ENCODE data around the gene GFRA1. TPM values are rescaled to one million over a fixed set of nuclear protein-coding genes. Genes with fewer than 3 reads are reported as not detected.

GFRA1 gene
- total RNA-seq, 2 donors from 2014 or later = not detected

- Mint-ChIP-seq H3K27me3 (ENCODE audit: low read depth) (no peaks in the 10 kb centered on the region), H3K36me3 (ENCODE audit: insufficient read depth in 2 of 2) (no peaks in the 10 kb centered on the region), H3K4me3 (no peak overlapping the region), H3K27ac (no peak overlapping the region), H3K4me1 (ENCODE audit: low read depth) (no peaks in the 10 kb centered on the region), H3K9me3 (no peaks in the 10 kb centered on the region)
- DNase-seq = no peak
- no peak for ATAC-seq (replicated peaks in 1 of 2)
Observed at GRCh38 chr10:116221053-116221452, 52.0 kb downstream of the GFRA1 start.

GRCh38 chr10:116216676-116217075 lies 56.3 kb downstream of the GFRA1 start:
- no peaks in the 10 kb centered on the region for H3K27me3 Mint-ChIP-seq (ENCODE audit: low read depth)
- no peaks in the 10 kb centered on the region for H3K4me1 Mint-ChIP-seq (ENCODE audit: low read depth)

GRCh38 chr10:116215651-116216050 lies 57.4 kb downstream of the GFRA1 start:
- Mint-ChIP-seq H3K36me3 (ENCODE audit: insufficient read depth in 2 of 2) (no peaks in the 10 kb centered on the region), H3K9me3 (no peaks in the 10 kb centered on the region), H3K27ac (no peak overlapping the region), H3K27me3 (ENCODE audit: low read depth) (no peaks in the 10 kb centered on the region), H3K4me1 (ENCODE audit: low read depth) (no peaks in the 10 kb centered on the region), H3K4me3 (no peak overlapping the region)
- ATAC-seq (replicated peaks in 1 of 2) (no peak), DNase-seq (no peak)

More at GRCh38 chr10:116216676-116217075, 56.3 kb downstream of the GFRA1 start:
- no peak for ATAC-seq (replicated peaks in 1 of 2)
- Mint-ChIP-seq H3K27ac (no peak overlapping the region), H3K4me3 (no peak overlapping the region), H3K36me3 (ENCODE audit: insufficient read depth in 2 of 2) (no peaks in the 10 kb centered on the region), H3K9me3 (no peaks in the 10 kb centered on the region)
- DNase-seq = no peak

- Mint-ChIP-seq H3K36me3 (ENCODE audit: insufficient read depth in 2 of 2) (no peaks in the 10 kb centered on the region), H3K4me1 (ENCODE audit: low read depth) (no peaks in the 10 kb centered on the region), H3K4me3 (no peak overlapping the region), H3K27ac (no peak overlapping the region), H3K27me3 (ENCODE audit: low read depth) (peaks cover 5% of the 10 kb centered on the region), H3K9me3 (no peaks in the 10 kb centered on the region)
- DNase-seq = no peak
- ATAC-seq (replicated peaks in 1 of 2) = no peak
Observed at GRCh38 chr10:116211682-116212081, 61.3 kb downstream of the GFRA1 start.

- ATAC-seq (replicated peaks in 1 of 2) (no peak), DNase-seq (no peak)
- H3K27me3 Mint-ChIP-seq (ENCODE audit: low read depth) = peaks cover 5% of the 10 kb centered on the region
- H3K9me3 Mint-ChIP-seq = no peaks in the 10 kb centered on the region
- no peaks in the 10 kb centered on the region for H3K4me1 Mint-ChIP-seq (ENCODE audit: low read depth)
- H3K4me3 Mint-ChIP-seq = no peak overlapping the region
- H3K36me3 Mint-ChIP-seq (ENCODE audit: insufficient read depth in 2 of 2) = no peaks in the 10 kb centered on the region
- no peak overlapping the region for H3K27ac Mint-ChIP-seq
Observed at GRCh38 chr10:116210588-116211346, 62.2 kb downstream of the GFRA1 start.

GRCh38 chr10:116209781-116210180 lies 63.2 kb downstream of the GFRA1 start:
- Mint-ChIP-seq H3K4me3 (no peak overlapping the region), H3K9me3 (no peaks in the 10 kb centered on the region), H3K4me1 (ENCODE audit: low read depth) (no peaks in the 10 kb centered on the region), H3K27ac (no peak overlapping the region), H3K36me3 (ENCODE audit: insufficient read depth in 2 of 2) (no peaks in the 10 kb centered on the region), H3K27me3 (ENCODE audit: low read depth) (peaks cover 5% of the 10 kb centered on the region)
- ATAC-seq (replicated peaks in 1 of 2) (no peak), DNase-seq (no peak)

- ATAC-seq (replicated peaks in 1 of 2) (no peak), DNase-seq (no peak)
- H3K4me1 Mint-ChIP-seq (ENCODE audit: low read depth) = no peaks in the 10 kb centered on the region
- peaks cover 5% of the 10 kb centered on the region for H3K27me3 Mint-ChIP-seq (ENCODE audit: low read depth)
- no peak overlapping the region for H3K27ac Mint-ChIP-seq
- no peaks in the 10 kb centered on the region for H3K36me3 Mint-ChIP-seq (ENCODE audit: insufficient read depth in 2 of 2)
- H3K9me3 Mint-ChIP-seq = no peaks in the 10 kb centered on the region
- no peak overlapping the region for H3K4me3 Mint-ChIP-seq
Observed at GRCh38 chr10:116208956-116209567, 63.9 kb downstream of the GFRA1 start.

- peaks cover 5% of the 10 kb centered on the region for H3K27me3 Mint-ChIP-seq (ENCODE audit: low read depth)
- no peaks in the 10 kb centered on the region for H3K36me3 Mint-ChIP-seq (ENCODE audit: insufficient read depth in 2 of 2)
- ATAC-seq (replicated peaks in 1 of 2) (no peak), DNase-seq (no peak)
- no peak overlapping the region for H3K27ac Mint-ChIP-seq
- no peaks in the 10 kb centered on the region for H3K9me3 Mint-ChIP-seq
- no peak overlapping the region for H3K4me3 Mint-ChIP-seq
- H3K4me1 Mint-ChIP-seq (ENCODE audit: low read depth) = no peaks in the 10 kb centered on the region
Observed at GRCh38 chr10:116207690-116208089, 65.3 kb downstream of the GFRA1 start.

GRCh38 chr10:116203661-116204060 lies 69.3 kb downstream of the GFRA1 start:
- Mint-ChIP-seq H3K27me3 (ENCODE audit: low read depth) (peaks cover 5% of the 10 kb centered on the region), H3K4me3 (no peak overlapping the region), H3K27ac (no peak overlapping the region), H3K36me3 (ENCODE audit: insufficient read depth in 2 of 2) (no peaks in the 10 kb centered on the region), H3K4me1 (ENCODE audit: low read depth) (no peaks in the 10 kb centered on the region), H3K9me3 (peaks cover 0 to 2% of the 10 kb centered on the region in 2 donors)
- no peak for DNase-seq
- no peak for ATAC-seq (replicated peaks in 1 of 2)

- H3K9me3 Mint-ChIP-seq = peaks cover 0 to 2% of the 10 kb centered on the region in 2 donors
- no peak overlapping the region for H3K27ac Mint-ChIP-seq
- no peaks in the 10 kb centered on the region for H3K4me1 Mint-ChIP-seq (ENCODE audit: low read depth)
- no peaks in the 10 kb centered on the region for H3K27me3 Mint-ChIP-seq (ENCODE audit: low read depth)
- no peaks in the 10 kb centered on the region for H3K36me3 Mint-ChIP-seq (ENCODE audit: insufficient read depth in 2 of 2)
- no peak overlapping the region for H3K4me3 Mint-ChIP-seq
- DNase-seq (no peak), ATAC-seq (replicated peaks in 1 of 2) (no peak)
Observed at GRCh38 chr10:116201670-116202430, 71.2 kb downstream of the GFRA1 start.

- no peaks in the 10 kb centered on the region for H3K27me3 Mint-ChIP-seq (ENCODE audit: low read depth)
- DNase-seq (no peak), ATAC-seq (replicated peaks in 1 of 2) (no peak)
- no peaks in the 10 kb centered on the region for H3K4me1 Mint-ChIP-seq (ENCODE audit: low read depth)
- no peaks in the 10 kb centered on the region for H3K36me3 Mint-ChIP-seq (ENCODE audit: insufficient read depth in 2 of 2)
- no peak overlapping the region for H3K27ac Mint-ChIP-seq
- no peak overlapping the region for H3K4me3 Mint-ChIP-seq
- H3K9me3 Mint-ChIP-seq = peaks cover 0 to 2% of the 10 kb centered on the region in 2 donors
Observed at GRCh38 chr10:116201011-116201410, 72.0 kb downstream of the GFRA1 start.

- no peaks in the 10 kb centered on the region for H3K27me3 Mint-ChIP-seq (ENCODE audit: low read depth)
- ATAC-seq (replicated peaks in 1 of 2) = no peak
- H3K36me3 Mint-ChIP-seq (ENCODE audit: insufficient read depth in 2 of 2) = no peaks in the 10 kb centered on the region
- no peaks in the 10 kb centered on the region for H3K4me1 Mint-ChIP-seq (ENCODE audit: low read depth)
- no peak overlapping the region for H3K27ac Mint-ChIP-seq
- no peak overlapping the region for H3K4me3 Mint-ChIP-seq
- DNase-seq = no peak
- H3K9me3 Mint-ChIP-seq = peaks cover 2% of the 10 kb centered on the region in 2 donors
Observed at GRCh38 chr10:116198676-116199035, 74.3 kb downstream of the GFRA1 start.

- no peak overlapping the region for H3K27ac Mint-ChIP-seq
- DNase-seq = no peak
- no peak overlapping the region for H3K4me3 Mint-ChIP-seq
- no peaks in the 10 kb centered on the region for H3K36me3 Mint-ChIP-seq (ENCODE audit: insufficient read depth in 2 of 2)
- H3K4me1 Mint-ChIP-seq (ENCODE audit: low read depth) = no peaks in the 10 kb centered on the region
- no peaks in the 10 kb centered on the region for H3K27me3 Mint-ChIP-seq (ENCODE audit: low read depth)
- peaks cover 2% of the 10 kb centered on the region in 2 donors for H3K9me3 Mint-ChIP-seq
- no peak for ATAC-seq (replicated peaks in 1 of 2)
Observed at GRCh38 chr10:116197946-116198675, 74.9 kb downstream of the GFRA1 start.
